HuH-7 (cell line): ENCODE measurements around the gene RETREG1.
"Not testable (repeated sequence)": the region's sequence is repeated elsewhere in the genome, so short reads cannot be mapped to it uniquely, and the experiment has no call there.

Experiments
- DNase-seq: peaks from one replicate; pipeline ENCODE4 v3.0.0; 2011; ENCODE audit warnings: low spot score

RETREG1 gene

GRCh38 chr5:16615741-16616535 is 859 bp downstream of the RETREG1 start:
- no peak for DNase-seq

GRCh38 chr5:16612007-16612406 is 4.8 kb downstream of the RETREG1 start:
- DNase-seq: no peak

- DNase-seq: not testable (repeated sequence)
Observed at GRCh38 chr5:16610896-16611295, 5.9 kb downstream of the RETREG1 start.

- no peak for DNase-seq
Observed at GRCh38 chr5:16609412-16609811, 7.4 kb downstream of the RETREG1 start.

- no peak for DNase-seq
Observed at GRCh38 chr5:16606628-16607027, 10.2 kb downstream of the RETREG1 start.

- no peak for DNase-seq
Observed at GRCh38 chr5:16603701-16604100, 13.1 kb downstream of the RETREG1 start.

GRCh38 chr5:16603295-16603694 is 13.5 kb downstream of the RETREG1 start:
- no peak for DNase-seq

- no peak for DNase-seq
Observed at GRCh38 chr5:16602182-16602581, 14.6 kb downstream of the RETREG1 start.

- DNase-seq: no peak
Observed at GRCh38 chr5:16600946-16601345, 15.9 kb downstream of the RETREG1 start.

- no peak for DNase-seq
Observed at GRCh38 chr5:16600397-16600796, 16.4 kb downstream of the RETREG1 start.

- DNase-seq: no peak
Observed at GRCh38 chr5:16597946-16598694, 18.7 kb downstream of the RETREG1 start.

- DNase-seq: no peak
Observed at GRCh38 chr5:16596581-16596940, 20.2 kb downstream of the RETREG1 start.

GRCh38 chr5:16595881-16596580 is 20.8 kb downstream of the RETREG1 start:
- DNase-seq: no peak

GRCh38 chr5:16593628-16594027 is 23.2 kb downstream of the RETREG1 start:
- no peak for DNase-seq

GRCh38 chr5:16593013-16593412 is 23.8 kb downstream of the RETREG1 start:
- DNase-seq: no peak

GRCh38 chr5:16592255-16592654 is 24.5 kb downstream of the RETREG1 start:
- DNase-seq: no peak

- DNase-seq: no peak
Observed at GRCh38 chr5:16590685-16591084, 26.1 kb downstream of the RETREG1 start.

- DNase-seq: no peak
Observed at GRCh38 chr5:16589658-16590057, 27.1 kb downstream of the RETREG1 start.

- peak; percentile 16 for DNase-seq
Observed at GRCh38 chr5:16588434-16589214, 28.2 kb downstream of the RETREG1 start.

- no peak for DNase-seq
Observed at GRCh38 chr5:16586556-16586955, 30.2 kb downstream of the RETREG1 start.

GRCh38 chr5:16585041-16585667 is 31.6 kb downstream of the RETREG1 start:
- peak; percentile 26 for DNase-seq

GRCh38 chr5:16582081-16582480 is 34.7 kb downstream of the RETREG1 start:
- no peak for DNase-seq
